ENCODE measurements around the gene GHR. TPM values are rescaled to one million over a fixed set of nuclear protein-coding genes. Genes with fewer than 3 reads are reported as not detected.

GHR gene
- total RNA-seq, 1 experiment from 2014 or later, result 0.05 TPM

GRCh38 chr5:42570966-42571960 is 148.0 kb downstream of the GHR start:
- H3K27me3 ChIP-seq (ENCODE audit: control insufficient read depth, insufficient read depth, low read length), result no peaks in the 10 kb centered on the region
- POLR2A ChIA-PET, result no interaction called here
- no peak for ATAC-seq
- H3K4me1 ChIP-seq (ENCODE audit: control insufficient read depth, insufficient read depth, low read length), result no peaks in the 10 kb centered on the region
- TF ChIP-seq SIN3A (IDR thresholded peaks at IDR 0.05; ENCODE audit: borderline replicate concordance, insufficient read depth, low read depth, low read length), result no peak
- no peak for TF ChIP-seq TCF7L2 (IDR thresholded peaks at IDR 0.05; ENCODE audit: low read depth, low read length)
- TF ChIP-seq CTCF (IDR thresholded peaks at IDR 0.05), result no peak
- no peak overlapping the region for H3K4me3 ChIP-seq (ENCODE audit: low read depth in 2 of 2, low read length in 2 of 2)
- no TSS peak for BruUV-seq (replicated peaks)
- no peaks in the 10 kb centered on the region for H3K36me3 ChIP-seq (ENCODE audit: control insufficient read depth, insufficient read depth, low read length)
- H3K27ac ChIP-seq (ENCODE audit: low read length), result no peak overlapping the region
- no peak for DNase-seq (ENCODE audit: low read depth, low spot score)
- CTCF ChIA-PET, result no interaction called here
- H3K9me3 ChIP-seq (ENCODE audit: control insufficient read depth, insufficient read depth, low read depth, low read length), result no peaks in the 10 kb centered on the region
- in situ Hi-C loops (cut with HindIII; ENCODE audit: low pct_unique_long_range_greater_than_20kb, low sequenced_read_pairs) (no loop called here), intact Hi-C loops (cut with micrococcal nuclease; ENCODE audit: unreplicated experiment) (no loop called here)

DNA sequence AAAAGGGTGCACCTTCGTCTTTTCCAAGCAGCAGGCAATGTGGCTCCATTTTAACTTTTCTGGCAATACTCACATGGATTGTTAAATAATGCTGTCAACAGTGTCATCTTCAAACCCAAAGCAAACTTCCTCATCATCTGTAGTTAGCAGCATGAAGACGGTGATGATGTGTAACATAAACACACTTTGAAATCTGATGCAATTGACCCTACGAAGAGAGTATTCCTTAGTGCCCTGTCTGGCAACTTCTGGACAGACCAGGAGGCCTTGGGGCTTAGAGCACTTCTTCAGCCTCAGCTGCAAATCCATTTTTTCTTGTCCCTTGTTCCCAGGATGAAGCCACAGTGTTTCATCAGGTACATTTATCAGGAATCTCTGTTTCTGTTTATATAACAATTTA is 149.1 kb downstream of the GHR start:
- H3K9me3 ChIP-seq (ENCODE audit: control insufficient read depth, insufficient read depth, low read depth, low read length), result no peaks in the 10 kb centered on the region
- DNase-seq (ENCODE audit: low read depth, low spot score), result no peak
- H3K4me3 ChIP-seq (ENCODE audit: low read depth in 2 of 2, low read length in 2 of 2), result no peak overlapping the region
- ChIA-PET POLR2A (no interaction called here), CTCF (no interaction called here)
- no peaks in the 10 kb centered on the region for H3K4me1 ChIP-seq (ENCODE audit: control insufficient read depth, insufficient read depth, low read length)
- in situ Hi-C loops (cut with HindIII; ENCODE audit: low pct_unique_long_range_greater_than_20kb, low sequenced_read_pairs), result no loop called here
- intact Hi-C loops (cut with micrococcal nuclease; ENCODE audit: unreplicated experiment), result no loop called here
- TF ChIP-seq SIN3A (IDR thresholded peaks at IDR 0.05; ENCODE audit: borderline replicate concordance, insufficient read depth, low read depth, low read length) (no peak), TCF7L2 (IDR thresholded peaks at IDR 0.05; ENCODE audit: low read depth, low read length) (no peak), POLR2AphosphoS5 (IDR thresholded peaks at IDR 0.05; ENCODE audit: low read depth, low read length) (no peak), CTCF (IDR thresholded peaks at IDR 0.05) (no peak)
- TF ChIP-seq, protein P1, sequence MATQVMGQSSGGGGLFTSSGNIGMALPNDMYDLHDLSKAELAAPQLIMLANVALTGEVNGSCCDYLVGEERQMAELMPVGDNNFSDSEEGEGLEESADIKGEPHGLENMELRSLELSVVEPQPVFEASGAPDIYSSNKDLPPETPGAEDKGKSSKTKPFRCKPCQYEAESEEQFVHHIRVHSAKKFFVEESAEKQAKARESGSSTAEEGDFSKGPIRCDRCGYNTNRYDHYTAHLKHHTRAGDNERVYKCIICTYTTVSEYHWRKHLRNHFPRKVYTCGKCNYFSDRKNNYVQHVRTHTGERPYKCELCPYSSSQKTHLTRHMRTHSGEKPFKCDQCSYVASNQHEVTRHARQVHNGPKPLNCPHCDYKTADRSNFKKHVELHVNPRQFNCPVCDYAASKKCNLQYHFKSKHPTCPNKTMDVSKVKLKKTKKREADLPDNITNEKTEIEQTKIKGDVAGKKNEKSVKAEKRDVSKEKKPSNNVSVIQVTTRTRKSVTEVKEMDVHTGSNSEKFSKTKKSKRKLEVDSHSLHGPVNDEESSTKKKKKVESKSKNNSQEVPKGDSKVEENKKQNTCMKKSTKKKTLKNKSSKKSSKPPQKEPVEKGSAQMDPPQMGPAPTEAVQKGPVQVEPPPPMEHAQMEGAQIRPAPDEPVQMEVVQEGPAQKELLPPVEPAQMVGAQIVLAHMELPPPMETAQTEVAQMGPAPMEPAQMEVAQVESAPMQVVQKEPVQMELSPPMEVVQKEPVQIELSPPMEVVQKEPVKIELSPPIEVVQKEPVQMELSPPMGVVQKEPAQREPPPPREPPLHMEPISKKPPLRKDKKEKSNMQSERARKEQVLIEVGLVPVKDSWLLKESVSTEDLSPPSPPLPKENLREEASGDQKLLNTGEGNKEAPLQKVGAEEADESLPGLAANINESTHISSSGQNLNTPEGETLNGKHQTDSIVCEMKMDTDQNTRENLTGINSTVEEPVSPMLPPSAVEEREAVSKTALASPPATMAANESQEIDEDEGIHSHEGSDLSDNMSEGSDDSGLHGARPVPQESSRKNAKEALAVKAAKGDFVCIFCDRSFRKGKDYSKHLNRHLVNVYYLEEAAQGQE (IDR thresholded peaks at IDR 0.05; ENCODE audit: insufficient read depth in 1 of 2, low read depth in 2 of 2, low read length in 1 of 2), result no peak
- ATAC-seq, result no peak
- no TSS peak for BruUV-seq (replicated peaks)
- no peaks in the 10 kb centered on the region; the same call in 1 of the 2 replicates for H3K27me3 ChIP-seq (ENCODE audit: control insufficient read depth, insufficient read depth, low read length)
- no peaks in the 10 kb centered on the region for H3K36me3 ChIP-seq (ENCODE audit: control insufficient read depth, insufficient read depth, low read length)
- no peak overlapping the region for H3K27ac ChIP-seq (ENCODE audit: low read length)

Data from Panc1 (cell line).